Activated CD8-positive, alpha-beta T cell treated with anti-CD3 and anti-CD28 coated beads for 36 hours (primary cell): ENCODE measurements around the gene DCAF11. TPM values are rescaled to one million over a fixed set of nuclear protein-coding genes. Genes with fewer than 3 reads are reported as not detected.

Source experiments
- ATAC-seq: fragments of 200-7000 bp; cut with Tn5 transposase; one replicate; pipeline ENCODE4 v1.10.0; 2021; ENCODE audit warnings: mild to moderate bottlenecking, moderate library complexity
- CTCF ChIA-PET: fragments of 350-600 bp; sonication (Branson Sonifier 250); formaldehyde crosslinking; loops from one replicate; lab custom pipeline; 2021; ENCODE audit warnings: antibody characterized with exemption; lab: Charles Lee
- POLR2A ChIA-PET: fragments of 350-600 bp; sonication (Branson Sonifier 250); formaldehyde crosslinking; loops from one replicate; lab custom pipeline; 2021; ENCODE audit warnings: antibody characterized with exemption; lab: Charles Lee
- DNase-seq: peaks from one replicate; pipeline ENCODE4 v3.0.0-alpha.2; 2020
- H3K27ac Mint-ChIP-seq: one replicate; pipeline ENCODE4 v1.8.0; 2021; ENCODE audit warnings: mild to moderate bottlenecking, mixed read lengths
- H3K27me3 Mint-ChIP-seq: one replicate; pipeline ENCODE4 v1.8.0; 2021; ENCODE audit warnings: mixed read lengths
- H3K36me3 Mint-ChIP-seq: one replicate; pipeline ENCODE4 v1.8.0; 2021; ENCODE audit warnings: low read depth, mixed read lengths
- H3K4me1 Mint-ChIP-seq: one replicate; pipeline ENCODE4 v1.8.0; 2021; ENCODE audit warnings: low read depth, mixed read lengths
- H3K4me3 Mint-ChIP-seq: one replicate; pipeline ENCODE4 v1.8.0; 2021; ENCODE audit warnings: mild to moderate bottlenecking, moderate library complexity, mixed read lengths
- H3K9me3 Mint-ChIP-seq: one replicate; pipeline ENCODE4 v1.8.0; 2021; ENCODE audit warnings: mixed read lengths
- CTCF ChIP-seq: fragments of 200-600 bp; IDR thresholded peaks from one replicate; pipeline ENCODE4 v1.8.0; 2022; ENCODE audit warnings: antibody characterized with exemption, mild to moderate bottlenecking
- intact Hi-C: fragments of 100-400 bp; cut with micrococcal nuclease; formaldehyde crosslinking; loops from one replicate; pipeline ENCODE4 v1.10.0; 2022
- total RNA-seq, 2 experiments: library from RNA; stranded (reverse); gene quantifications; one replicate each; pipeline ENCODE4 v1.2.3, GENCODE V29; 2021

Gene DCAF11
- total RNA-seq, 2 experiments from 2014 or later: 59.9 to 63.9 TPM

- ChIA-PET CTCF (interaction anchor here (0.7 to 11.2 kb wide), 22 partner anchors 9 to 202 kb away, joined by 3 to 345 read pairs (median 6); partner anchors contain the start of genes CARMIL3, CPNE6, DCAF11 and FITM1), POLR2A (interaction anchor here (0.7 to 9.0 kb wide), 7 partner anchors 8 to 73 kb away, joined by 3 to 57 read pairs (median 4); no protein-coding TSS in a partner anchor)
- Mint-ChIP-seq H3K4me1 (peaks cover 12% of the 10 kb centered on the region), H3K9me3 (no peaks in the 10 kb centered on the region), H3K27ac (no peak overlapping the region), H3K4me3 (no peak overlapping the region), H3K36me3 (peaks cover 2% of the 10 kb centered on the region), H3K27me3 (no peaks in the 10 kb centered on the region)
- ATAC-seq (no peak), DNase-seq (no peak)
- TF ChIP-seq CTCF: no peak
- intact Hi-C loops: loop anchor here (1.0 to 5.0 kb wide), 2 partner anchors 32 to 78 kb away; no protein-coding TSS in a partner anchor
Measured at GRCh38 chr14:24089890-24090289, 24.7 kb upstream of the DCAF11 start.

- intact Hi-C loops: loop anchor here (5.0 kb wide), 1 partner anchor 80 kb away; no protein-coding TSS in a partner anchor
- Mint-ChIP-seq H3K36me3 (peaks cover 21% of the 10 kb centered on the region), H3K27me3 (no peaks in the 10 kb centered on the region), H3K27ac (peak overlapping the region; percentile 9), H3K4me3 (no peak overlapping the region), H3K4me1 (peaks cover 24% of the 10 kb centered on the region), H3K9me3 (no peaks in the 10 kb centered on the region)
- ChIA-PET POLR2A (interaction anchor here (3.3 to 9.0 kb wide), 5 partner anchors 10 to 69 kb away, joined by 25 to 80 read pairs (median 44); partner anchors contain the start of genes DCAF11, IRF9 and NRL), CTCF (interaction anchor here (0.8 to 11.2 kb wide), 12 partner anchors 12 to 340 kb away, joined by 3 to 345 read pairs (median 18); partner anchors contain the start of genes CARMIL3, CPNE6, DCAF11 and IRF9)
- no peak for DNase-seq
- no peak for TF ChIP-seq CTCF
- ATAC-seq: no peak
Measured at GRCh38 chr14:24092110-24092504, 22.5 kb upstream of the DCAF11 start.

GRCh38 chr14:24092505-24093206, 21.9 kb upstream of the DCAF11 start:
- H3K4me1 Mint-ChIP-seq: peaks cover 24% of the 10 kb centered on the region
- H3K9me3 Mint-ChIP-seq: no peaks in the 10 kb centered on the region
- intact Hi-C loops: loop anchor here (5.0 kb wide), 1 partner anchor 80 kb away; no protein-coding TSS in a partner anchor
- ATAC-seq: no peak
- CTCF ChIA-PET: interaction anchor here (0.8 to 11.2 kb wide), 9 partner anchors 12 to 339 kb away, joined by 3 to 345 read pairs (median 31); partner anchors contain the start of genes CARMIL3, CPNE6, DCAF11 and IRF9
- H3K27me3 Mint-ChIP-seq: no peaks in the 10 kb centered on the region
- TF ChIP-seq CTCF: no peak
- H3K27ac Mint-ChIP-seq: peak overlapping the region; percentile 95
- POLR2A ChIA-PET: interaction anchor here (0.7 to 9.0 kb wide), 8 partner anchors 10 to 68 kb away, joined by 3 to 80 read pairs (median 25); partner anchors contain the start of genes DCAF11, IRF9, NRL and PSME1
- DNase-seq: no peak
- peaks cover 21% of the 10 kb centered on the region for H3K36me3 Mint-ChIP-seq
- H3K4me3 Mint-ChIP-seq: peak overlapping the region; percentile 93

GRCh38 chr14:24093207-24093900, 21.2 kb upstream of the DCAF11 start:
- ChIA-PET POLR2A (interaction anchor here (0.7 to 9.0 kb wide), 10 partner anchors 11 to 68 kb away, joined by 3 to 80 read pairs (median 24); partner anchors contain the start of genes DCAF11, EMC9, IRF9 and NRL), CTCF (interaction anchor here (1.0 to 11.2 kb wide), 10 partner anchors 13 to 122 kb away, joined by 3 to 345 read pairs (median 29); partner anchors contain the start of genes CARMIL3, CPNE6, DCAF11 and IRF9)
- intact Hi-C loops: loop anchor here (5.0 kb wide), 1 partner anchor 81 kb away; no protein-coding TSS in a partner anchor
- no peaks in the 10 kb centered on the region for H3K9me3 Mint-ChIP-seq
- no peaks in the 10 kb centered on the region for H3K27me3 Mint-ChIP-seq
- H3K36me3 Mint-ChIP-seq: peaks cover 26% of the 10 kb centered on the region
- H3K4me1 Mint-ChIP-seq: peaks cover 24% of the 10 kb centered on the region
- TF ChIP-seq CTCF: no peak
- ATAC-seq (no peak), DNase-seq (no peak)
- H3K4me3 Mint-ChIP-seq: peak overlapping the region; percentile 93
- H3K27ac Mint-ChIP-seq: peak overlapping the region; percentile 95
